Muscle layer of duodenum (tissue), 2 donors: ENCODE results near the gene DAB2IP.

Experiments
- H3K27ac ChIP-seq: one replicate; pipeline ENCODE4 v1.7.0; 2013; ENCODE audit warnings: mild to moderate bottlenecking, low read length
- H3K27me3 ChIP-seq: one replicate; pipeline ENCODE4 v1.7.0; 2013; ENCODE audit warnings: low read depth, mild to moderate bottlenecking, control low read depth, low read length
- H3K36me3 ChIP-seq, 2 donors: one replicate each; pipeline ENCODE4 v1.7.0; 2013; ENCODE audit warnings: low read length in 2 of 2, control low read depth in 1 of 2, mild to moderate bottlenecking in 1 of 2; ENCODE audit not compliant: insufficient read depth in 2 of 2, control insufficient read depth in 1 of 2
- H3K4me1 ChIP-seq, 2 donors: one replicate each; pipeline ENCODE4 v1.7.0; 2013; ENCODE audit warnings: low read length in 2 of 2, mild to moderate bottlenecking in 2 of 2, control low read depth in 1 of 2, moderate library complexity in 1 of 2; ENCODE audit not compliant: insufficient read depth in 2 of 2, control insufficient read depth in 1 of 2
- H3K4me3 ChIP-seq, 2 donors: one replicate each; pipeline ENCODE4 v1.7.0; 2013; ENCODE audit warnings: low read length in 2 of 2, low read depth in 1 of 2, mild to moderate bottlenecking in 1 of 2
- H3K9me3 ChIP-seq, 2 donors: one replicate each; pipeline ENCODE4 v1.7.0; 2013; ENCODE audit warnings: low read length in 2 of 2, control low read depth in 1 of 2, mild to moderate bottlenecking in 1 of 2; ENCODE audit not compliant: control insufficient read depth in 1 of 2
- donor health status: healthy.

Gene DAB2IP

DNA sequence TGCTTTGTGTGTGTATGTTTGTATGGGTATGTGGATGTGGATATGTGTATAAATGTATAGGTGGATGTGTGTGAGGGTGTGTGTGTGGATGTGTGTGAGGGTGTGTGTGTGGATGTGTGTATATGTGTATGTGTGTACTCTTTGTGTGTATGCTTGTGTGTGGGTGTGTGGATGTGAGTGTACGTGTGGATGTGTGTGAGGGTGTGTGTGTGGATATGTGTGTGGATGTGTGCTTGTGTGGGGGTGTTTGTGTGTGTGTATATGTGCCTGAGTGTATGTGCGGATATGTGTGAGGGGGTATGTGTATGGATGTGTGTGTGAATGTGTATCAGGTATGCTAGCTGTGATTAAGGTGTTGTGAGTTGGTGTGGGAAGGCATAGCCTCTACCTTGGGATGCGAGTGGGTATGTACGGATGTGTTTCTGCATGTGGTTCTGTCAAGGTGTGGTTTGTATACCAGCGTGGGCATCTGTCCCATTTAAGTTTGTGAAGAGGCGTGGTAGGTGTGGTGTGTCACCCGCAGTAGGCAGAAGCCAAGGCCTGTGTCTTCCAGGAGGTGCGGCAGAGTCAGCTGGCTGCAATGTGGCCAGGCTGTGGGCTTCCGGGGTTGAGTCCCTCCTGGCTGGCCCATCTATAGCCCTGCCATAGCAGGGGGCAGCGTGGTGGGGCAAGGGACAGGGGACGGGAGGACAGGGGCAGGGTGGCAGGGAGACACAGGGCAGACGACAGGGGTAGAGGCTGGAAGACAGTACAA is 155.8 kb downstream of the DAB2IP start:
- H3K4me1 ChIP-seq: no peaks in the 10 kb centered on the region
- no peak overlapping the region for H3K27ac ChIP-seq
- no peak overlapping the region for H3K4me3 ChIP-seq
- no peaks in the 10 kb centered on the region for H3K36me3 ChIP-seq
- peaks cover 0 to 3% of the 10 kb centered on the region in 2 donors for H3K9me3 ChIP-seq
- no peaks in the 10 kb centered on the region for H3K27me3 ChIP-seq

DNA sequence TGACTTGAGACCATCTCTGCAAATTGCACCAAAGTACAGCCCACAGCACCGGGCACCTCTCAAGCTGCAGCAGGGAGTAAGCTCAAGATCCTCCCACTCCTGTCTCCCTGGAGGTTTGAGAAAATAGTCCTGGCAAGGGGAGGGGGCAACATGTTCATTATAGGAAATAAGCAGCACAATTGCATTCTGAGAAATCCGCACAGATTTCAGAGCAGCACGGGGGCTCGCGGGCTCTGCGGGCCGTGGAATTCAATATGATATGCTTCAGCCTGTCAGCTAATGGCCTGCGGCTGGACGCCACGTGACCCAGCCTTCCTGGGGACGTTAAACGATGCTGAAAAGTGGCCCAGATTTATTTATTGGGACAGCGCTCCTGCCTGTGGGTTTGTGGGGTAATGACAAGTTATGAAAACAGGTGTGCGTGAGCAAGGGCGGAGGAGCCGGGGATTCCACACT is 156.4 kb downstream of the DAB2IP start:
- Histone ChIP-seq H3K9me3 (peaks cover 0 to 3% of the 10 kb centered on the region in 2 donors), H3K27me3 (no peaks in the 10 kb centered on the region), H3K36me3 (no peaks in the 10 kb centered on the region), H3K27ac (no peak overlapping the region), H3K4me1 (no peaks in the 10 kb centered on the region), H3K4me3 (no peak overlapping the region)

DNA sequence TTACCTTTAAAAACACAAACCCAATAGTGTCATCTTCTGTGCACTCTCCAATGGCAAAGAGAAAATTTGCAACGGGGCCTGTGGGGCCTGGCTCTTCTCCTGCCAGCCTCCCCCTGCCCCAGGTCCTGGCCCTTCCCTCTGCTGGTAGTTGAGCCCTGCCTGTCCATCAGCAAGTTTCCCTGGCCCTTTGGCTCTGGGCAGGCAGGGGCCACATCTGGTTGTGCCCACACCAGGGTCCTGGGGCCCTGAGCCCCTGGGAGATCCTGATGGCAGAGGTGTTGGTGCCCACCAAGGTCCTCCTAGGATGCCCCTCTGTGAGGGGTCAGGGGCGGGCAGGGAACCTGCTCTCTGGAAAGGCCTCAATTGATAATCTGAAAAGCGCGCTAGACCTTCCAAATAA is 157.3 kb downstream of the DAB2IP start:
- peaks cover 0 to 3% of the 10 kb centered on the region in 2 donors for H3K9me3 ChIP-seq
- no peaks in the 10 kb centered on the region for H3K27me3 ChIP-seq
- H3K4me3 ChIP-seq: no peak overlapping the region
- H3K36me3 ChIP-seq: no peaks in the 10 kb centered on the region
- no peaks in the 10 kb centered on the region for H3K4me1 ChIP-seq
- H3K27ac ChIP-seq: no peak overlapping the region

DNA sequence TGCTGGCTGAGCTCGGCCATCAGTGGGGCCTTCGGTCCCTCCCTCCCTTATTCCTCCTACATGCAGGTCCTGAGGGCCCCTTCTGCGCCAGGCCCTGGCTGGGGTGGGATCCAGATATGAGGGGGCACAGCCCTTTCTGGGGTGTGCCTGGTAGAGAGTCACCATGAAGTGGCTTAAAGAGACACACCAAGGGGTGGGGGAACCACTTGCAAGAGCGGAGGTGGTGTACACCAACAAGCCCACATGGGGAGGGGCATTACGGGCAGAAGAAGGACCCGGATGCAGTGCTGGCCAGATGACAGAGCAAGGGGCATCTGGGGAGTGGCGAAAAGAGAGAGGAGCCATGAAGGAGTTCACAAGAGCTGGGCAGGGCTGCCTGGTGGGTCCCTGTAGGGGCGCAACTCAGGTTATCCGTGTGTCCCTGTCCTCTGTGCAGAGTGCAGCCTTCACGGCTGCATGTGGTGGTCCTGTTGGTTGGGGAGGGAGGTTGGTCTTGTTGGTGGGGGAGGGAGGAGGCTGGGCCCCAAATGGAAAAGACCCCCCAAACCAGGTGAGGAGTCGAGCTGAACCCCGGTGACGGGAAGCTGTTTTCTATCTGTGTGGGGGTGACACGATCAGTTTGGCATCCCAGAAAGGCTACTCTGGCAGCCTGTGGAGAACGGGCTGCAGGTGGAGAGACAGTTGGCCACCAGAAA is 158.1 kb downstream of the DAB2IP start:
- H3K27me3 ChIP-seq: no peaks in the 10 kb centered on the region
- no peaks in the 10 kb centered on the region for H3K36me3 ChIP-seq

DNA sequence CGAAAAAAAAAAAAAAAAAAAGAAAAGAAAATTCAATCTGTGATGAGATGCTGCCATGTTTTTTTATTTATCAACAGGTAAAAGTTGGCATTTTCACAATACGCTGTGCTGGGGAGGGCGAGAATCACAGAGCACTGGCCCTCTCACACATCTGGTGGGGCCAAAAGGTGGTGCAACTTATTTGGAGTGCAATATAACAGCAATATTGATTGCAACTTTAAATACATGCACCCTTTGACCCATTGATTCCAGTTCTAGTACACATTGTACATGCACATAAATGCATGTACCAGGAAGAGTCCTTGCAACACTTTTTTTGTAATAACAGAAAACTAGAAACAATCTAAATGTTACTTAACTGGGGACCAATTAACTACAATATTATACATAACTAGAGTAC is 159.1 kb downstream of the DAB2IP start:
- Histone ChIP-seq H3K27me3 (no peaks in the 10 kb centered on the region), H3K36me3 (no peaks in the 10 kb centered on the region), H3K27ac (no peak overlapping the region), H3K4me3 (no peak overlapping the region), H3K9me3 (no peaks in the 10 kb centered on the region), H3K4me1 (no peaks in the 10 kb centered on the region)

More for the DNA sequence above, 158.1 kb downstream of the DAB2IP start:
- no peak overlapping the region for H3K27ac ChIP-seq
- H3K9me3 ChIP-seq: no peaks in the 10 kb centered on the region
- H3K4me1 ChIP-seq: no peaks in the 10 kb centered on the region
- H3K4me3 ChIP-seq: no peak overlapping the region

DNA sequence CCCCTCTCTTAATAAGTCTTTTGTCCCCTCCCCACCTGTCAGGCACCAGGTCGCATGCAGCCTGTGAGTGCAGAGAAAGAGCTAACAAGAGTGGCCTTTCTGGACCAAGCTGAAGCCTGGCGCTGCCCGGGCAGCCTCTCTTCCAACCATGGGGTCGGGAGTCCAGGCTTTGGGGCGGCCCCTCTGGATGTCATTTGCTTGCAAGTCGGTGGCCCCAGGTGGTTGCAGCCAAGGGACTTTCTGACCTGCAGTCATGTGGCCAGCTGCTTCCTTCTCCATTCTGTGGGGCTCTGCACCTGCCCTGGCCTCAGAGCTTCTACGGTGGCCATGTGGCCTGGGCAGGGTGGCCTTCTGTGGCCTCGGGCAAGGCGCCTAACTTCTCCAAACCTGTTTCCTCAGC is 159.7 kb downstream of the DAB2IP start:
- no peak overlapping the region for H3K27ac ChIP-seq
- H3K4me3 ChIP-seq: no peak overlapping the region
- H3K9me3 ChIP-seq: no peaks in the 10 kb centered on the region
- H3K27me3 ChIP-seq: no peaks in the 10 kb centered on the region
- H3K36me3 ChIP-seq: no peaks in the 10 kb centered on the region
- H3K4me1 ChIP-seq: no peaks in the 10 kb centered on the region

DNA sequence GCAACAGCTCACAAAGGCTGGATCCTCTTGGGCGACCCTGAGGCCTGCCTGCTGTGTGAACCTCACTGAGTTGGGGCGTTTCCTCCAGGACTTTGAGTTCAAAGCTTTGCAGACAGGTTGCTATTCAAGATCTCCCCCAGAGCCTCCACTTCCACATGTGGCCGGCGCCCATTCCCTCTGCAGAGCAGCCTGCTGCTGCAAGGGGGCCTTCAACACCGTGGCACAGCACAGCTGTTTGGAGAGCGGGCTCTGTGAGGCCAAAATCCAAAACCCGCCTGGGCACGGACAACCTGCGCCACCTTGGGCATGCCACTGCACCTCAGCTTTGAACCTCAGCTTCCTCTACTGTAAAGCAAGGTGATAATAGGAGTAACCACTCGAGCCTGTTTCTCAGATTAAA is 160.3 kb downstream of the DAB2IP start:
- Histone ChIP-seq H3K36me3 (no peaks in the 10 kb centered on the region), H3K27ac (no peak overlapping the region), H3K27me3 (no peaks in the 10 kb centered on the region)

DNA sequence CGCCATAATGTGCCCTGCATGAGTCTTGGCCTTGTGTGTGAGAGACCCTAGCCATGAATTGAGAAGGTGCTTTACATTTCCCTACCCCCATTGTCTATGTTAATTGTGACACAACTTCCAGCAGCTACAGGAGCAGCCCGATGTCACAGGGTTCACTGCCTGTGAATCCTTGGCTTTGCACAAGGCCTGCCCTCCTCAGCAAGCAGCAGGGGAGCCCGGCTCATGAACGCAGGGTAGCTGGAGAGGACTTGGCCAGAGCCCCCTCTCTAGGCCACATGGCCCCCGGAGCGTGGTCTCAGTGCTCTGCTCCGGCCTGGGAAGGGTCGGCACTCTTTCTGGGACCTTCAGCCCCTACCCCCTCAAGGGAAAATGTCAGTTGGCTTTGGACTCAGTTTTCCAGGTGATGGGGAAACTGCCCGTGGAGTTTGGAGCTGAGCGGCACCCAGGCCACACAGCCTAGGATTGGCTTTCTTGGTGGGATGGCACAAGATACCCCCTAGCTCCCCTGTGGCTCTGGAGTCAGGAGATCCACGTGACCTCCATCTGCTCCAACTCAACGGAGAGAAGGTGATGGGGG is 160.8 kb downstream of the DAB2IP start:
- H3K4me1 ChIP-seq: no peaks in the 10 kb centered on the region
- no peak overlapping the region for H3K4me3 ChIP-seq
- H3K27me3 ChIP-seq: no peaks in the 10 kb centered on the region
- no peak overlapping the region for H3K27ac ChIP-seq
- H3K9me3 ChIP-seq: no peaks in the 10 kb centered on the region
- no peaks in the 10 kb centered on the region for H3K36me3 ChIP-seq

More for the DNA sequence above, 160.3 kb downstream of the DAB2IP start:
- H3K4me1 ChIP-seq: no peaks in the 10 kb centered on the region
- H3K9me3 ChIP-seq: no peaks in the 10 kb centered on the region
- H3K4me3 ChIP-seq: no peak overlapping the region

DNA sequence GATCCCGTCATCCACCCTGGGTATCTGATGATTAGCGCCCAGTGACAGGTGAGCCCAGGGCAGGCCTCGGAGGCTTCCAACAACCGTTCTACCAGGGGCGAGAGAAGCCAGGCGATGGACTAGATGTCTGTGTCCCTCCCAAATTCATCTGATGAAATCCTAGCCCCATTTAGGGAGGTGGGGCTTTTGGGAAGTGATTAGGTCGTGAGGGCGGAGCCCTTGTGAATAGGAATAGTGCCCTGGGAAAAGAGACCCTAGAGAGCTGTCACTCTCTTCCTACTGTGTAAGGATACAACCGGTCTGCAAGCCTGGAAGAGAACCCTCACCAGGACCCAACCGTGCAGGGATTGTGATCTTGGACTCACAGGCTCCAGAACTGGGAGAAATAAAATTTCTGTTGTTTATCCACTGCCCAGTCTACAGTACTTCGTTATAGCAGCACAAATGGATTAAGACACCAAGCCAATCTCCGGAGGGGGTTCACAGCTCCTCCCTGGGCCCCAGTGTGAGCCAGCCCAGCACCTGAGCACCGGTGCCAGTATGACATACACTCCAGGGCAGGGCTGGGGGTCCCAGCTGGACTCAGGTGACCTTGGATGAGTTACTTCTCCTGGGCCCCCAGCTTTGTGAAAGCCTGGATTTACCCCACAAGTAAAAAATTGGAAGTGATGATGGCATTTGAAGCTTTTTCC is 162.2 kb downstream of the DAB2IP start:
- Histone ChIP-seq H3K27ac (no peak overlapping the region), H3K36me3 (no peaks in the 10 kb centered on the region), H3K4me1 (no peaks in the 10 kb centered on the region), H3K9me3 (no peaks in the 10 kb centered on the region), H3K4me3 (no peak overlapping the region), H3K27me3 (no peaks in the 10 kb centered on the region)

DNA sequence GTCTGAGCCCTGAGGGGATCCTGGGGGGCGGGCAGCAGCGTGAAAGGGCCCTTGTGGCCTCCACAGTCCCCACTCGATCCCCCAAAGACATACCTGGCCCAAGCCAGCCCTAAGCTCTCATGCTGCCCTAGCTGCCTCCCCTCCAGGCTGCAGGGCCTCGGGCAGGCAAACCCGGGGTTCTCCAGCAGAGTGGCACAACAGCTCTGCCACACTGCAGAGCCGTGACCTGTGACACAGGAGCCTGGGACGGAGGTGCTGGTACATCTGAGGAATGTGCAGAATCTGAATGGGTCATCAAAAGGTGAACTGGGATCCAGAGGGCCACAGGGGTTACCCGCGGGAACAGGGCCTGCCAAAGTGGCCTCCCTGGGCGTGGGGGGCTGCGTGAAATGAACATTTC is 163.2 kb downstream of the DAB2IP start:
- no peaks in the 10 kb centered on the region for H3K9me3 ChIP-seq

DNA sequence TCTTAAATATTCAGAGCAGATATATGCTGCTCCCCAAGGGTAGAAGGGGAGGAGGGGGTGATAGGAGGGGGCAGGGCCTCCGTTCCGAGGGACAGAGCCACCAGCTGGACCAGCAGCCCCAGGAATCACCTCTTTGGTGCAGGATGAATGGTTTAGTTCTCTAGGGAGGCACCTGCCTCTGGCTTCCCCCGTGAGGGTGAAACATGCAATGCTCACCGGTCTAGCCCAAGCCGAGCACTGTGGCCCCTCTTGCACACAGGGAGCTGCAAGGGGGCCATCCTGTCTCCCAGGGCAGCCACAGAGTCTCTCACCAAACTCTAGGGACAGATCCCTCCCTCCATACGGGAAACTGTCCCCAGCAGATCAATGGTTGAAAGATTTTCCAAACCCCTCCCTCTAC is 163.7 kb downstream of the DAB2IP start:
- H3K9me3 ChIP-seq: no peaks in the 10 kb centered on the region
- no peaks in the 10 kb centered on the region for H3K27me3 ChIP-seq
- peaks cover 0 to 3% of the 10 kb centered on the region in 2 donors for H3K4me1 ChIP-seq
- no peaks in the 10 kb centered on the region for H3K36me3 ChIP-seq
- H3K4me3 ChIP-seq: no peak overlapping the region
- no peak overlapping the region for H3K27ac ChIP-seq

More for the DNA sequence above, 163.2 kb downstream of the DAB2IP start:
- no peaks in the 10 kb centered on the region for H3K36me3 ChIP-seq
- H3K4me1 ChIP-seq: peaks cover 0 to 3% of the 10 kb centered on the region in 2 donors
- H3K4me3 ChIP-seq: no peak overlapping the region
- H3K27me3 ChIP-seq: no peaks in the 10 kb centered on the region
- H3K27ac ChIP-seq: no peak overlapping the region
